Measurements from ENCODE around the gene FXR2.

Gene FXR2

GRCh38 chr17:7544911-7545310 lies 69.8 kb downstream of the FXR2 start:
- TF ChIP-seq CTCF (conservative IDR thresholded peaks at IDR 0.05; ENCODE audit: low read depth): no peak
- CTCF ChIA-PET: interaction anchor here (0.7 to 1.6 kb wide), 2 partner anchors 16 to 221 kb away, joined by 3 to 4 read pairs; no protein-coding TSS in a partner anchor
- POLR2A ChIA-PET (ENCODE audit: low non-redundant PET): no interaction called here
- no peak overlapping the region for H3K27ac ChIP-seq
- DNase-seq (ENCODE audit: low spot score): no peak
